GM19468 (cell line): ENCODE data around the gene LRRC8D.

Experiments
- ATAC-seq: cut with Tn5 transposase; IDR thresholded peaks from one replicate; pipeline ENCODE4 v1.9.1; 2021; ENCODE audit warnings: mild to moderate bottlenecking, moderate library complexity, moderate number of reproducible peaks; ENCODE audit not compliant: unreplicated experiment; ENCODE audit errors: extremely low read depth

The LRRC8D gene

DNA sequence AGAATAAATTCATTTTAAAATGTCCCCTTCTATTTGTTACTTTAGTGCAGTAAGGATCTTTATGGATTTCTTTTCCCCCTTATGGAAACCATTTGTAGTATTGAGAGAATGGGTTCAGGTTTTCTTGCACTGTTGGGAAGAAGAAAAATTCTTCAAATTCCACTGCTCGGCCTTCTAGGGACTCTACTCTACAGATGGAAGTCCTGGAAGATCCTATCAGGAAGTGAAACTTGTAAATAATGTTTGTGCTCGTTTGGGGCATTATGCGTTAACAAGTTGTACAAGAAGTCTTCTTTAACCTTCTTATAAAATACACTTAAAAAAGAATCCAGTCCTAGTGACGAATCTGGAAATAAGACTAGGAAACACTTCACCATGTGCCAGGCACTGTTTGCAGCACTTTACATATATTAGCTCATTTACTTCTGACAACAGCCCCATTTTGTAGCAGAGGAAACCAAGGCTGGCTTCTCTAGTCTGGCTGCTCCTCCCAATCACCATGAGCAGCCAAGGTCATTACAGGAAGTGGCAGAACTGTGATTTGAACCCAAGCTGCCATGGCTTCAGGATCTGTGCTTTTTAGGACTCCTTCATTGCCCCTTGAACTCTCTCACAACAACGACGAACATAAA, 11.8 kb downstream of the LRRC8D start:
- ATAC-seq, result no peak

DNA sequence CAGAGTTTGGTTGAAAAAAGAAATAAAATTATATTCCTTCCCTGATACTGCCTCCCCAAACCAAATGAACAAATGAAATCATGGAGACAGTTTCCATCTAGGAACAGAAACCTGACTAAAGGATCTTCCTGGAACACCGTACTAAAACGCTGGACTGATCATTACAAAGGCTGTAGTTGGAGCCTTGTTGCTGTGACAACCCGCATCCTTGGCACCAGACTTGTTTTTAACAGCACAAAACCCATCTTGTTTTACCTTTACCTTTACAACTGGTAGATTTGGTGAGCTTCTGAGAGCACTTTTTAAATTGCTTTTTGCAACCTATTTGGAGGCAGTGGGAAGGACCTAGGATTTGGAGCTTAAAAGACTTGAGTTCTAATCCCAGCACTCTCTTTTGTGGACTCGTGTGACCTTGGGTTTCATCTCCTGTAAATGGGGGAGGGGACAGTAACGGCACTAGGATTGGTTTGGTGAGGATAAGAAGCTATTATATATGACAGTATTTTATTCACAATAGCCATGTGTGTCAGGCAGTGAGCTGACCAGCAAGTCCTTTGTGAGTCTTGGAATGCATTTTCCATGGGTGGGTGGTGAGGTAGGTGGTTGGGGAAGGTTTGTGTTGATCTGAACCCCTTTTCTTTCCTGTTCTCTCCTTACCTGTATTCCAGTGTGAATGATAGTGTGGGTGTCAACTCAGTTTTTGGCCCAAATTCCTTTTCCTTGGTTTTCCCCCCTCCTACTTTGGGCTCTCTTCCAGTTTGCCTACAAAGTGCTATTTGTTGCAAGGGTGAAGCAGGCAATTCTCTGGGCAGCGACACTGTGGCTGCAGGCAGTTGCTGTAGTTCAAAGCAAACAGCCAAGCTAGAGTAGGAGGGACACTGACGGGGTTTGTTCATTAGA, 12.6 kb downstream of the LRRC8D start:
- no peak for ATAC-seq

GRCh38 chr1:89834083-89834704, 13.4 kb downstream of the LRRC8D start:
- no peak for ATAC-seq

- no peak for ATAC-seq
Measured at GRCh38 chr1:89836252-89837035, 15.6 kb downstream of the LRRC8D start.

DNA sequence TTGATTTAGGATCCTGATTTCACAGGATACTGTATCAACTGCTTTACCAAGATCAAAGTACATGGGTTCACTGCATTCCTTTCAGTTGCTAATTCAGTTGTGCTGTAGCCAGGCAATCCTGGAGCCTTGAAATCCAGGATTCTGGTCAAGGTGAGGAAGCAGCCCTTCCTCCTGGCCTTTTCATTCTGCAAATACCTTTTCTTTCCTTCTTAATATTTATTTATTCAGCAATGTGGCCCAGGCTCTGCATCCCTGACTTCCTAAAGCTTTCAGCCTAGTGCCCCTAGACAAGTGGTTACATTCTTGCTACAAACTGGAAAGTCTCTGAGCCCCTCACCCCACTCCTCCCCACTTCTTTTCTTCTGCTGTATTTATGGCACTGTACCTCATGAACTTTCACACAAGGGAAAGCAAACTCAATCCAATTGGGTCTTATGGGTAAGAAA, 16.2 kb downstream of the LRRC8D start:
- ATAC-seq, result no peak

GRCh38 chr1:89837510-89837909, 16.7 kb downstream of the LRRC8D start:
- no peak for ATAC-seq

- ATAC-seq, result no peak
Measured at GRCh38 chr1:89839516-89839915, 18.7 kb downstream of the LRRC8D start.

DNA sequence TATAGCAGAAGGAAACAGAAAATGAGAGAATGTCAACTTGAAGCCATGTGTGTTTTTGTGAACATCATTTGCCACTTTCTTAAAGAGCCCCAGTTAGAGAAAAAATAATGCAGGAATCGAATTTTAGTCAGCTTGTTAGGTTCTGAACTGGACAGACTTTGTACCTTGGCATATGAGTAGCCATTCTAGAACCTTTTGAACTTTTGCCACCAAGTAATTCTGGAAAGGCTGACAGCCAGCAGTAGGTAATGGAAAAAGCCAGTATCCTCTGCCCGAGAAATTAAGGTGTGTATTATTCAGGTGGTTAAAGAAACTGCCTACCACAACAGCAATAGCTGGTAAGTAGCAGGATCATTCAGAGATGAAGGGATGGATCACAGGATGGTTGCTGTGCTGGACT, 20.7 kb downstream of the LRRC8D start:
- ATAC-seq, result no peak

DNA sequence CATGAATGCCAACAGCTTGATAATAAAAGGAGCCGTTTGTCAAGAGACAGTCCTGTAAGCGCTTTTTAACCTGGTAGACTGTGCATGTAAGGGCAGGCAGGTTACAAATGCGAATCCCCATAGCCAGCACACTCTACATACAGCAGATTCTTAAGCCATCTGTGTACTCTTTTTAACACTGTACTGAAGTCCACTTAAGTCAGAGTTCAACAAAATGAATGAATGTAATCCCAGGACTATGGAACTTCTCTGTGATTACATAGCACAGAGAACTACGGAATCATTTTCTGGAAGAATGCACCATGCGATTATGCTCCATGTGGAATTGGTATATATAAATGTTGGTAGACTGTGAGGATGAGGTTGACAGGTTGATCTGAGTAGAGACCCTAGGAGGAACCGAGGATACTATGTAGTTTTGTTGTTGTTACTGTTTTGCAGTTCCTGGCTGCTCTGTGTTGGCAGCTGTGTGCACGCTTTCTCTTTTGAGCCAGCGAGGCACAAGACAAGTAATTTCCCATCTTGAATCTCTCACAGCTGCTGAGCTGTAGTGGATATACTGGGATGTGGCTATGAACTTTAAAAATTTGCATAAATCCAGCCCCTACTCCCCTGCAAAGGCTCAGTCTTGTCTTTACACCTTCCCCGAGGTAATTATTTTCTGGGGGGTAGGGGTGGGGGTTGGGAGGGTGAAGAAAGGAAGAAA, 21.9 kb downstream of the LRRC8D start:
- ATAC-seq, result peak; percentile 15

DNA sequence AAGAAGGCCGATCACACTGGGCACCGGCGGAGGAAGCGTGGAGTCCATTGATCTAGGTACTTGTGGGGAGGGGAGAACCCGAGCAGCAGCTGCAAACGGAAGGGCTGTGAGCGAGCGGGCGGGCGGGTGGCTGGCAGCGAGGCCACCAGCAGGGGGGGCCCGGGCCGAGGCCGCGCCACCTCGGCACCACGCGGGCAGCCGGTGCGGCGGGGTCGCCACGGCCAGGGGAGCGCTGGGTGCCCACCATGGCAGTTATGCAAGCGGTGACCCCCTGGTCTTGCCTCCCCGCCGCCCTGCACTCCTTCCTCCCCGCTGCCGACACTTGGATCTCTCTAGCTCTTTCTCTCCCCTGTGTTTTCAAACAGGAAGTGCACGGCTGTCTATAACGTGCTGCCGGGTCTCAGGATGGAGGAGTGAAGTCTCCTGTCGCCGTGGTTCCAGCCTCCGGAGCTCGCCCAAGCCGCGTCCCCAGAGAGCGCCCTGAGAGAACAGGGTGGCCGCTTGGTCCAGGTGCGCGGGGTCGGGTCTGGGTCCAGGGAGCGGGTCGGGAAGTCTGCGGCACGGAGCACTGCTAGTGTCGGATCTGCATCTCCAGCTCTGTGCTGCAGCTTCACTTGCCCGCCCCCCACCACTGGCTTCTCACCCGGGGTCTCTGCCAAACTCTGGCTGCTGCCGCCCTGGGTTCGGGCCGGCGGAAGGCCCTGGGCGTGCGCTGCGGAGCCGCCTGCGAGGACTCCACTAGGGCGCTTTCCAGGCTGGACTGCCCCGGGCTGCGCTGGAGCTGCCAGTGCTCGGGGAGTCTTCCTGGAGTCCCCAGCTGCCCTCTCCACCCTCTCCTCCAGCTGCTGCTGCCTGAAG, 22.7 kb downstream of the LRRC8D start:
- peak; percentile 42 for ATAC-seq

GRCh38 chr1:89844241-89844807, 23.5 kb downstream of the LRRC8D start:
- no peak for ATAC-seq

DNA sequence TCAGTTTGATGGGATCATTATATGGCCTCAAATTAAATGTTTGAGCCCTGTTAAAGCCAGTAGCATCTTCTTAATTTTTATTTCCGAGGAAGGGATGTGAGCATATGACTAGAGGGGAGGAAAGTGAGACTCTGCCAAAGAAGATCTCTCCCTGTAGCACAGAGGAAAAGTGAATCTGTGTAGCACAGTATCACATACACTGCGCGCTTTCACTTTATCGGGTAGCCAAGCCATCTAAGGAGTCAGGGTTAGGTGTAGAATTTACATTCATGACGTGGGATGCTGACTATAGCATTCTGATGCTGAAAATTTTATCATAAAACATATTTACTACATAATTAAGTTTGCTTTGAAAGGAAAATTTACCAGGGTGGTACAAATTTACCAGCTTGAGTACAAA, 24.0 kb downstream of the LRRC8D start:
- no peak for ATAC-seq

GRCh38 chr1:89847191-89847729, 26.4 kb downstream of the LRRC8D start:
- no peak for ATAC-seq

DNA sequence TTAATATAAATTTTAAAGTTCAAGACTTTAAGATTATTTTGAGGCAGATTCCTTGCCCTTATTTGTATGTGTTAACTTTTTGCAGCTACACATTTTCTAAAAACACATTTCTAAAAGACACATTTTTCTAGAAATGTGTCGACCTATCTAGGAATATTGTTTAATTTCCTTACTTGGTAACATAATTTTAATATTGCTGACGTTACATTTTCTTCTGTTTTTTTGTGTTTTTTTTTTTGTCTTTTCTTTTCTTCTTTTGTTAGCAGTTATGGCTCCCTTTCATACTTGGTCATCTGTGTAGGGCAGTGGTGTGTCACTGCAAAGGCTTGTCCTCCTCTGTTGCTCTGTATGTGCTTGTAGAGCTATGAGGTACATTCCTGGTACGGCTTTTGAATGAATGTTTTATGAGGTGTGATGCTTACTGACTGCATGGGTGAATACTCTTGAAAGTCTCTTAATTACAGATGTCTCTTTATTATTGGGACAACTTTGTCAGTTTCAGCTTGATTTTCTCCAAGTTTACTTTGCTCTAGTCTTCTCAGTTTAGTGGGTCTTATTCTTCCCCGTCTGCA, 30.1 kb downstream of the LRRC8D start:
- no peak for ATAC-seq

- ATAC-seq, result no peak
Measured at GRCh38 chr1:89854140-89854539, 33.3 kb downstream of the LRRC8D start.

DNA sequence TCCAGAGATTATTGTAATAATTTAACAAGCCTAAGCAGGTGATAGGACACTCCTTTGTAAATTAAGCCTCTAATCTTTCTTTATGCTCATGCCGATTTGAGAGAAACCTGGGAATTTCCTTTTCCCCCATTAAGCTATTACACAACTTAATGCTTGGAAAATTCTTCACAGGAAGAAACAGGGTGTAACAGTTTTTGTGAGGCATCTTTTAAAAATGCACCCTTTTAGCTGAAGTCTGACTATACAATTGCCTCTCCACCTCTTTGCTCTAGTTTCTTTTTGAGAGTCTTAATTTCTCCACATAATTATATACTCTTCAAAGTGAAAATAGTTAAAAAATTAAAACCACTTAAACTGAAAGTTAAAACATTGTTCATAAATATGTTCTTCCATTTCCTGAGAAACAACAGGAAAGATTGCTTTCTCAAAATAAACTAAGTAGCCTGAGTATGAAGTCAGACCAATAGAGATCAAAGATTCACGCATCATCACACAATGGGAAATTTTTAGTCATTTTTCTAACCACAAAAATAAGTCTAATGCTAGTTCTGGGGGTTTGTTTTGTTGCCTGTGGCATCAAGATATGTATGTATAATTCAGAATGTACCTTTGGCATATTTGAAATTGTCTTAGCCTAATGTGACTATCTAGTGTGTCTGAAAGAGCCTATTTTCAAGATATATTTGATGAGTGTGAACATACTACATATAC, 34.7 kb downstream of the LRRC8D start:
- no peak for ATAC-seq

DNA sequence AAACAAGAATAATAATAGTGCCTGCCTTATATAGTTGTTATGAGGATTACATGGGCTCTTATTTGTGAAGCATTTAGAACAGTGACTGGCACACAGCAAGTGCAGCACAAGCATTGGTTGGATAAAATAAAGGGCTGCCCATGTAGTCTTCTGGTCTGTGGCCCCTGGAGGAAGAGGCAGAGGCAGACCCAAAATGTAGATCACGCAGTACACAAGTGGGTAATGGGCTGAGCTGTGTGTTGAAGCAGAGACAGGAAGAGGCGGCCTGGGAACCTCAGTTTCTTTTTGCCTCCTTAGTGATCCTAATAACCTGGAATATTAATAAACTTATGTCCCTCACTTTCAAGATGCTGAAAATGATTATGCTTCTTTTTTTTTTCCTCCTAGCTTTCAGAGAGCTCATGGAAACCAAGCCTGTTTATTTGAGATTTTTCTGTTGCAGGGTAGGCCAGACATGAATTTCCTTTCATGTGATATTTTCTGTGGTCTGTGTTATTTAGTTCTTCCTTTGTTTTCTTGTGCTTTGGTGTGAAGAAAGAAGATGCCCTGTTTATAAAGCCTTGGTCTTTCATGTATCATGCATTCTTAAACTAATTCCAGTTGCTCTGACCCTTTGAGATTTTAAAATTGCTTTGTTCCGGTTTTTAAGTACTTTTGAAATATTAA, 42.5 kb downstream of the LRRC8D start:
- ATAC-seq, result no peak
